Activated naive CD4-positive, alpha-beta T cell treated with Interleukin-2 at 50 U/mL for 16 hours (primary cell): ENCODE data around the gene ZNF771.
"Not testable (repeated sequence)": the region's sequence is repeated elsewhere in the genome, so short reads cannot be mapped to it uniquely, and the experiment has no call there.

ENCODE experiments used
- DNase-seq: peaks from one replicate; pipeline ENCODE4 v3.0.0-alpha.2; 2020

Gene ZNF771

DNA sequence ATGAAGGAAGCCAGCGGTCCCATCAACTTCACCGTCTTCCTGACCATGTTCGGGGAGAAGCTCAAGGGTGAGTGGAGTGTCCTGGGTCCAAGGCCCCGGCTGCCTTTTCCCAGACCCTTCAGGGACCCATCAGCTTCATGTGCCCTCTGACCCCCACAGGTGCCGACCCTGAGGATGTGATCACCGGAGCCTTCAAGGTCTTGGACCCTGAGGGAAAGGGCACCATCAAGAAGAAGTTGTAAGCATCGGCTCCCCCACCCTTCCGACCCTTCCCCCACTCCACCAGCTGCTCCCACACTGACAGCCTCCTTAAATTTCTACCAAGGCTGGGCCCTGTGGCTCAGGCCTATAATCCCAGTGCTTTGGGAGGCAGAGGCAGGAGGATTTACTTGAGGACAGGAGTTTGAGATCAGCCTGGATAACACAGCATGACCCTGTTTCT, 30.9 kb upstream of the ZNF771 start:
- no peak for DNase-seq

DNA sequence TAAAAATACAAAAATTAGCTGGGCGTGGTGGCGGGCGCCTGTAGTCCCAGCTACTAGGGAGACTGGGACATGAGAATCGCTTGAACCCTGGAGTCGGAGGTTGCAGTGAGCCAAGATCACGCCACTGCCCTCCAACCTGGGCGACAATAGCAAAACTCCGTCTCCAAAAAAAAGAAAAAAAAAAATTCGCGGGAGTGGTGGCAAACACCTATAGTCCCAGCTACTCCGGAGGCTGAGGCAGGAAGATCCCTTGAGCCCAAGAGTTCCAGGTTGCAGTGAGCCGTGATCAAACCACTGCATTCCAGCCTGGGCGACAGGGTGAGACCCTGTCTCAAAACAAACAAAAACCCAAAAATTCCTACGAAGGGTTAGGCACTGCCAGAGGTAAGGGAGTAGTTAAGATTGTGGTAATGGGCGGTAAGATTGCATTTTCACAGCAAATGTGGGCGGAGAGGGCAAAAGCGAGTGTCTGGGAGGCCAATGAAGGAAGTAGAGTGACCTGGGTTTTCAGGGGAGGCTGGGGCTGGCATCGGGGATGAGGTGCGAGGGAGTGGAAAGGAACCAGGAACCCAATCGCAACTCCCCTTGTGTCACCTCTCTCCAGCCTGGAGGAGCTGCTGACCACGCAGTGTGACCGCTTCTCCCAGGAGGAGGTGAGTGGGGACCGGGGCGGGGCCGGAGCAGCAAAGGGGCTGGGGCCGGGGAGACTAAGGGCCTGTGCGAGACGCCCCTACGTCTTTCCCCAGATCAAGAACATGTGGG, 30.2 kb upstream of the ZNF771 start:
- DNase-seq: no peak

DNA sequence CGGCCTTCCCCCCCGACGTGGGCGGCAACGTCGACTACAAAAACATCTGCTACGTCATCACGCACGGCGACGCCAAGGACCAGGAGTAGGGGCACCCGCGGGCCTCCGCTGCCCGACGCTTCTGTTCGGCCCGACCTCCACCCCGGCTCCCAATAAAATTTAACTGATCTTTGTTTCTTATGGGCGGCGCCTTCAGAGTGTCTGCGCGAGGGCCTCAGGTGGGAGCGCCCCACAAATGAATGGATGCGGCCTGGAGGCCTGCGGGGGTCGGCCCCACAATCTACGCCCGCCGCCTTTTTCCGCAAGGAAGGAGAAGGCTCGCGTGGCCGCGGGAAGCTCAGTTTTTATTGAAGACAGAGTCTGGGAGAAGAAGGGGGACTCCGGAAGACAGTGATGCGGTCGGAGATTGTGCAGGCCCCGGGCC, 29.6 kb upstream of the ZNF771 start:
- peak; percentile 86 for DNase-seq

DNA sequence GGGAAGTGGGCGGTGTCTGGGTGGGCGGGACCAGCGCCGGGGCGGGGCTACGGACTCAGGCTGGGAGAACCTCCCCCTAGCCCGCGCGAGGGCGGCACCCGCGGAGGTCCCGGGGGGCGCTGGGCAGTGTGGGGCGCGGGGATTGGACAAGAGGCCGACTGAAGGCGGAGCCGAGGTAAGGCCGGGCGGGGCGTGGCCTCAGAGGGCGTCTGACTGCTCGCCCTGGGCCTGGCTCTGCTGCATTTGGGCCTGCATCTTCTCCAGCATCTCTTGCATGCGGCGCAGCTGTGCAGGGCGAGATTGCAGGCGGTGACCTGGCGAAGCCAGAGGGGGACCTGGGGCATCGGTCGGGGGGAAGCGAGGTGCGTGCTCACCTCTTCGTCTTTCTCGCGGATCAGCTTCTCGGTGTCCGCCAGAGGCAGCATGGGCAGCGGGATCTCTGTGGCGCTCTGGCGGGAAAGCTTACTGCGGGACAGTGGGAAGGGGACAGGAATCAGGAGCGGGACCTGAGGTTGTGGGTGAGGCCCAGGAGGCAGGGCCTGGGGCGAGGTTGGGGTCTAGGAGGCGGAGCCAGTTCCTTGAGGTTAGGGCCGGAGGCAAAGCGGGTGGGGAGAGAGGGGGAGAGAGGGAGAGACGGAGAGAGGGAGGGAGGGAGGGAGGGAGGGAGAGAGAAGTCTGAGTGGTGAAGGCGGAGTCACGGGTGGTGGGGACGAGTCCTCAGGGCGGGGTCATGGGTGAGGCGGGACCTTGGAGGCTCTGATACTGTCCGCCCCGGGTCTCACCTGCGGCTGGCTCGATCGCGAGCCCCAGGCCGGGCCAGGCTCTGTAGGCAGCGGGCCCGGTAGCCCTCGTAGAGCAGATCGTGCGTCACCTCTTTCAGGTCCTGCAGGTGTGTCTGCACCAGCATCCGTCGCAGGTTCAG, 28.9 kb upstream of the ZNF771 start:
- DNase-seq: peak; percentile 99

DNA sequence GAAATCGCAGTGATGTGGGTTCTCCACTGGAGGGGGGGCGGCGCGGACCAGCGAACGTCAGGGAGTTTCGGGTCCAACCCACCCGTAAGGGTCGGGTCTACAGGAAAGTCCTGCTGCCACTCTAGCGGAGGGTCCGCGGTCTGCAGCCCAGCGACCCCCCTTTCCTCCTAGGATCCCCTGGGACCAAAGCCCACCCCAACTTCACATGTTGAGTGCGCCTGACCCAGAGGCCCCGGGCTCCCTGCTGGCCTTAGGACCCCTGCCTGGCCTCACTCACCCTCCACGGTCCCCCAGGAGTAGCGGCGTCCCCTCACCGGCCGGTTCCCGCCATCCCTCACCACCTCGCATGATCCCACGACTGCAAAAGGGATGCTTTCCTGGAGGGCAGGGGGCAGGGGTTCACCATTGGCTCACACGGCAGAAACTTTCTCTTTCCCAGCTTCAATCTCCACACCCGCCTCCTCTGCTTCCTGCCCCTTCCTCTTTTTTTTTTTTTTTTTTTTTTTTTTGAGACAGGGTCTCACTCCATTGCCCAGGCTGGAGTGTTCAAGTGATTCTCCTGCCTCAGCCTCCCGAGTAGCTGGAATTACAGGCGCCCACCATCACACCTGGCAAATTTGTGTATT, 28.1 kb upstream of the ZNF771 start:
- no peak for DNase-seq

- no peak for DNase-seq
Observed at GRCh38 chr16:30380072-30380802, 27.2 kb upstream of the ZNF771 start.

DNA sequence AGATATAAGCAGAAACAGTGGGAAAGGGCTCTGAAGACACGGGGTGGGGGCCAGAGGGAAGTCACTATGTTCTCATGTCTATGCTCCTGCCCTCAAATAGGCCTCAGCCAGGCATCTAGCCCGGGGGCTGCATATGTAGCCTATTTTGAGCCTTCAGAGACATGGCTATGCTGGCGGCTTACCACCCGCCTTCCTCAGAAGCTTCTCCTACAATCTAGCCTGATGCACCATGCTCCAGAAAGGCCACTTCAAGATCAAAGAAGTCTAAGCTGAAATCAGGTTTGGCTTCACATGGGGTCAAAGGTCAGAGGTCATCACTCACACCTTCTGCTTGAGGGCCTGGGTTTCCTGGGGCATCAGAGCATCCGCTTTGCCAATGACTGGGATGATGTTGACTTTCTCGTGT, 26.6 kb upstream of the ZNF771 start:
- DNase-seq: no peak

- peak; percentile 37 for DNase-seq
Observed at GRCh38 chr16:30381291-30382041, 25.9 kb upstream of the ZNF771 start.

GRCh38 chr16:30382111-30382881, 25.1 kb upstream of the ZNF771 start, which contains the start of gene SEPTIN1:
SEPTIN1 (minus strand) TSS chr16:30382561; CDS start chr16:30382542, 19 bp downstream.
- peak; percentile 80 for DNase-seq

DNA sequence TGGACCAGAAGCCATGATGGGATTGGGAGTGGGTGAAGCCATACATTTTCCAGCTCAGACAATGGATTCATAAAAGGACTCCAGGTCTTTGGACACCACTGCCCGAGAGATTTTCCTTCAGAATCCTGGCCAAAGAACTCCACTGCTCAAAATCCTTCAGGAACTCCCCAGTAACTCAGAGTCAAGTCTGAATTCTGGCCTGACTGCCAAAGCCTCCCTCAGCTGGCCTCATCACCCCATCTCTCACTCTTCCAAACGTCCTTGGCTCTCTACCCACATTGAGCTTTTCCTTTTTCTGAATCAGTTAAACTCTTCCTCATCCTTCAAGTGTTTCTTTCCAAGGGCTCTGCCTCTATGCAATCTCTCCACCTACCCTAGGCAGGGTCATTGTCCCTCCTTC, 23.9 kb upstream of the ZNF771 start:
- DNase-seq: no peak

DNA sequence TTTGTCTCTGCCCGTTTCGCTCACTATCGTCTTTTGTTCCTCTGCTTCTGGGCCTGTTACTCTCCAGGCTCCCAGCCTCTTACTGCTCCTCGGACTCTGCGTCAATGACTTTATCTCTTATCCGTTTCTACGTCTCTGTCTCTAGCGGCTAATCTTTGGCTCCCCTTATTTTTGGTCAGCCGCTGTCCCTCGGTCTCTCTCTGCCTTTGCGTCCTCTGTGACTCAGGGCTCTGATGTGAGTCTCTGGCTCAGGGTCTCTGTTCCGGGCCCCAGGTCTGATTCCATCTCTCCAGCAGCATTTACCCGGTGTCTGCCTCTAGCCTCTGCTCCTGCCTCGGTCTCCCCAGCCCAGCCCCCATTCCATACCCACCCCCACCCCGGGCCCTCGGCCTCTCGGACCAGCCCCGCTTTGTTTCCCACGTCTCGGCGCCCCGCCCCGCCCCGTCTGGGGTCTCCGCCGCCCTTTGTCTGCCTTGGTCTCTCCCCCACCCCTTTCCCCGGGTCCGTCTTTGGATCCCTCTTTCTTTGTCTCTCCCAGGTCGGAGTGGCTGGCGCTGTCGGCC, 12.7 kb upstream of the ZNF771 start:
- DNase-seq: no peak

GRCh38 chr16:30395155-30395991, 12.0 kb upstream of the ZNF771 start, which contains the start of gene ZNF48:
ZNF48 (plus strand) TSS chr16:30395420; CDS start chr16:30395795, 375 bp downstream.
- DNase-seq: peak; percentile 62

- no peak for DNase-seq
Observed at GRCh38 chr16:30395992-30396585, 11.3 kb upstream of the ZNF771 start.

DNA sequence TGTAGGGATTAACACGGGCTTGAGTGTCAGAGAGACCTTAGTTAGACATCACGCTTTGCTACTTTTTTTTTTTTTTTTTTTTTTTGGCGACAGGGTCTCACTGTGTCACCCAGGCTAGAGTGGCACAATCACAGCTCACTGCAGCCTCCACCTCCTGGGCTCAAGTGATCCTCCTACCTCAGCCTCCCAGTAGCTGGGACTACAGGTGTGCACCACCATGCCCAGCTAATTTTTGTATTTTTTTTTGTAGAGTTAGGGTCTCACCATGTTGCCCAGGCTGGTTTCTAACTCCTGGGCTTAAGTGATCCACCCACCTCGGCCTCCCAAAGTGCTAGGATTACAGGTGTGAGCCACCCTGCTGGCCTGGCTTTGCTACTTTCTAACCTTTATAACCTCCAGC, 10.8 kb upstream of the ZNF771 start:
- not testable (repeated sequence) for DNase-seq

DNA sequence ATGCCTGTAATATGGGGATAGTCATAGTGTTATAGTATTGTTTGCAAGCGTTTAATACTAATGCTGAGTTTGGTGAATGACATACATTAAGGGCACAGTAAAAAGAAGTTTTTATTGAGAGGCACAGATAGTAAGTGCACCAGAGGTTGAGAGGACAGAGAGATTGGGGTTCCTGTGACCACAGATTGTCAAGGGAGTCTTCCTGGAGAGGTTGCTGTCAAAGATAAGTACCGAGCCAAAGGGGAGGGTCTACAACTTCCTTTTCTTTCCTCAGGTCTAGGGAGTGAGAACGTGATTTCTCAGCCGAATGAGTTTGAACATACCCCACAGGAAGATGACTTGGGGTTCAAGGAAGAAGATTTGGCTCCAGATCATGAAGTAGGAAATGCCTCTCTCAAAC, 10.3 kb upstream of the ZNF771 start:
- no peak for DNase-seq

- DNase-seq: no peak
Observed at GRCh38 chr16:30397776-30398660, 9.4 kb upstream of the ZNF771 start.

- no peak for DNase-seq
Observed at GRCh38 chr16:30398661-30399434, 8.6 kb upstream of the ZNF771 start.
